Activated T-helper 1 cell treated with anti-CD3 and anti-CD28 coated beads, Interleukin-2, amount 50 U/mL, for 16 hours (primary cell): ENCODE data around the gene E2F6.

Experiments used
- DNase-seq, 2 donors: peaks; one replicate each; pipeline ENCODE4 v3.0.0-alpha.2; 2020; ENCODE audit warnings: low read depth in 1 of 2, low spot score in 1 of 2

The E2F6 gene

GRCh38 chr2:11458753-11459152 lies 7.2 kb downstream of the E2F6 start:
- no peak for DNase-seq

GRCh38 chr2:11457935-11458334 lies 8.0 kb downstream of the E2F6 start:
- DNase-seq: no peak

GRCh38 chr2:11456251-11456650 lies 9.7 kb downstream of the E2F6 start:
- DNase-seq: no peak

DNA sequence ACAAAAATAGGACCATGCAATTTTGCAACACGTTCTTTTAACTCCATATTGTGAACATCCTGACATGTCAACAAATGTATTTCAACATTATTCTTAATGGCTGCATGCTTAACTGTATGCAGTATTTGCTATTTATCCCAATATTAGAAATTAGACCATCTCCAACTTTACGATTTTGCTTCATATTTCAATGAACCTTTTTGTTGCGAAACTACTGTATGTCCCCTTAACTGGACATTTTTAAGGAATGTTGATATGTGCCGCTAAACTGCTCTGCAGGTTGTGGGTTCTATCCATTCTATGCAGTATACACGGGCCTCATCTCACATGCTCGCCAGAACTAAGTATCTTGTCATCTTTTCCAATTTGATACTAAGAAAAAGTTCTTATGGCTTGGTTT lies 11.1 kb downstream of the E2F6 start:
- DNase-seq: no peak

GRCh38 chr2:11450791-11451190 lies 15.2 kb downstream of the E2F6 start:
- DNase-seq: no peak

GRCh38 chr2:11446733-11447248 lies 19.2 kb downstream of the E2F6 start:
- peak in 1 of 2 donors; percentile 10 for DNase-seq

DNA sequence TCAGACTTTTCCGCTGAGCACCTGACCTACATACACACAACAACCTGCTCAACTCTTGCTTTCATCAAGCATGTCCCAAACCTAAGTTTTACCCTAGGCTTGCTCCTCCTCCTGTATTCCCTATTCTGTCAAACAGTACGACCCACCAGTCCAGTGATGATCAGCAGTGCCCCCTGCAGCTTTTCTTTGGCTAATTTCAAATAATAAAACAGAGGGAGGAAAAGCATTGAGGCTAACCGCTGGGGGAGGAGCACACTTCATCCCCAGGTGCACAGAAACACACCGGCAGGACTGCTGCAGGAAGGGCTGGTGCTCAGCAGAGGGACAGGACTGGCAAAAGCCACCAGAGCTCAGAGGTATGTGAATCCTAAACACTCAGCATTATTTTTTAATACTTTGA lies 21.2 kb downstream of the E2F6 start:
- no peak for DNase-seq

- DNase-seq: no peak
Observed at GRCh38 chr2:11438555-11439080, 27.3 kb downstream of the E2F6 start.

- no peak for DNase-seq
Observed at GRCh38 chr2:11437602-11438001, 28.4 kb downstream of the E2F6 start.

DNA sequence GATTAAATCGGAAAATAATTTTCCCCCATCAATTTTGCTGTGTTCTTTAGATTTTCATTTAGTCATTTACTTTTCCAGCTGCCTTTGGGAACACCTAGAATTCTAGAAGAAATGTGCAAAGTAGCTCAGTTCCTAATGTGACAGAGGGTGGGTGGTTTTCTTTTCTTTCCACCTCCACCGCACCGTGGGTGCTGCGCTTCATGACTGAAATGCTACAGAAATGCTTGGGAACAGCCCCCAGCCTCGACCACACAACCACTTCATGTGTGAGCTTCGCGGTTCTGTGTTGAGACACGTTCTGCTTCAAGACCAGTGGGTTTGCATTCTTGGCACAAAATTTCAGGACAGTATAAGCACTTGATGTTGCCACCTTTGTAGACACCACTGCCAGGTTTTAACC lies 30.9 kb downstream of the E2F6 start:
- DNase-seq: no peak

- DNase-seq: no peak
Observed at GRCh38 chr2:11434443-11434842, 31.5 kb downstream of the E2F6 start.

DNA sequence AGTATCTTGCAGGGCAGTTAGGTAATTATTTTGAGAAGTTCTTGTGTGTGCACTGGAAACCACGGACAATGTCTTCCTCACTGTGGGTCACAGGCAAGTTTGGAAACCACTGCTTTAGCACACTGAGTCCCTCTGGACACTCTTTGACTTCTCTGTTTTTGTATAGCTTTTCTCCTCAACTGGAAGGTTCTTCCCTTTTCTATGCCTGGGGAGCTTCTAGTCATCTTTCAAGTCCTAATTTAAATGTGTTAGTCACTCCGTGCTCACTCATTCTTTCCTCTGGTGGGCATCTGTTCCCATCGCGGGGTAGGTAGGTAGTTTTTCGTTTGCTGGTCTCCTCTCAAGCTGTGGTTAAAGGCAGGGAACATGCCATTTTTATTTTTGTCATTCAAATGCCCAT lies 32.1 kb downstream of the E2F6 start:
- no peak for DNase-seq

- no peak for DNase-seq
Observed at GRCh38 chr2:11430729-11431128, 35.2 kb downstream of the E2F6 start.

- no peak for DNase-seq
Observed at GRCh38 chr2:11427224-11427623, 38.7 kb downstream of the E2F6 start.

DNA sequence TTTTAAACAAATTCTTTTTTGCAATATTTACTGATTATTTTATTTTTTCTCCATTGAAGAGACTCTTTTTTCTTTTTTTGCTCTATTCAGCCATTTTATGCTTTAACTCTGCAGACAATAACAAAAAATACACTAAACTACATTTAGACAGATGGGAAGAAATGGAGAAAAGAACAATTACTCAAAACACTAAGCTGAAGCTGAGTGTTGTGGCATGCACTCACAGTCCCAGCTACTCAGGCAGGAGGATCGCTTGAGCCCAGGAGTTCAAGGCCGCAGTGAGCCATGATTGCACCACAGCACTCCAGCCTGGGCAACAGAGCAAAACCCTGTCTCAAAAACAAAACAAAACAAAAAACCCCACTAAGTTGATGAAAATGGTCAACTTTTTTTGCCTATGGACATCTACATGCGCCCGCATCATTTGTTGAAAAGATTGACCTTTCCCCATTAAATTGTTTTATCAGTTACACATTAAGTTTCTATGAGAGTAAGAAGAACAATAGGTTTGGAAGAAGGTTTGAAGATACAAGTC lies 43.0 kb downstream of the E2F6 start:
- no peak for DNase-seq

GRCh38 chr2:11422491-11422865 lies 43.5 kb downstream of the E2F6 start:
- no peak for DNase-seq

GRCh38 chr2:11421863-11422490 lies 44.0 kb downstream of the E2F6 start:
- DNase-seq: no peak

- DNase-seq: no peak
Observed at GRCh38 chr2:11420671-11421070, 45.3 kb downstream of the E2F6 start.

DNA sequence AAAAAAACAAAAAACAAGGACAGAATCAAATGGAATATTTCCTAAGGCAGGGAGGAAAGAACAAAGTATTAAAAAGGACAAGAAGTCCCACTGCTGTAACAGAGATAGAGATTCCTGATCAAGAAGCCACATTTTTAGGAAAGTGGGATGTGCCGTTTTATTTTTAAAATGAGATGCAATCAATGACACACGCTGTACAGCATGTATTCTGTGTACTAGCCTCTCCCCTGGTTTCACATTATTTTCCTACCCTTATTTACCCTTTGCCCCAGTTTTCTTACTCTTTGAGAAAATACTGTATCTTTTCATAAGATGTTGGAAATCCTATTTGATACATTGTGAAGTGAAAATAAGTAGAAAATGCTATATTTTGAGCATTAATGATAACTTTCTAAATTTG lies 45.8 kb downstream of the E2F6 start:
- DNase-seq: no peak

- DNase-seq: no peak
Observed at GRCh38 chr2:11419781-11420180, 46.2 kb downstream of the E2F6 start.

DNA sequence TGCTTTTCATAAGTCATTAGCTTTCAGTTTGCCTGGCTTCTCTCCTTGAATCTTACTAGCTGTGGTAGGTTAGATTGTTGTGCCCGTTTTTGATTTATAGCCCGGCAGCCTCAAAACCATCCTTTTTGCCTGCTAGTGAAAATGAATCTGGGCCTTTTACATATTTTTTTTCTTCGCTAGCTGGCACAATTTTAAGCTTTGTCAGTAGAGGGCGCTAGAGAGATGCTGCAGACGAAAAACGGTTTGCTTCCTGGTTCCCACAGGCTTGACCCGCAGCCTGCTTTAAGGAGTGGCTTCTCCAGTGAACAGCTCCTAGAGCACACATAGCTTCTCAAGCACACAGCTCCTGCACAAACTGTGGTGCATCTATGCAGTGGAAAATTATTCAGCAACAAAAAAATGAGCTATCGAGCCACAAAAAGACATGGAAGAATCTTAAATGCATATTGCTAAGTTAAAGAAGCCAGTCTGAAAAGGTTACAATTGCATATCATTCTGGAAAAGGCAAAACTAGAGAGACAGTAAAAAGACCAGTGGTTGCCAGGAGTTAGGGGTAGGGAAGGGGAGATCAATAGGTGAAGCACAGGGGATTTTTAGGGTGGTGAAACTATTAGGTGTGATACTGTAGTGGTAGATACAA lies 47.9 kb downstream of the E2F6 start:
- DNase-seq: no peak

- DNase-seq: no peak
Observed at GRCh38 chr2:11416931-11417330, 49.0 kb downstream of the E2F6 start.

GRCh38 chr2:11416186-11416585 lies 49.8 kb downstream of the E2F6 start:
- no peak for DNase-seq
